HCT116 (cell line): ENCODE results near the gene SNX13. TPM values are rescaled to one million over a fixed set of nuclear protein-coding genes. Genes with fewer than 3 reads are reported as not detected.
"Not testable (repeated sequence)": the region's sequence is repeated elsewhere in the genome, so short reads cannot be mapped to it uniquely, and the experiment has no call there.

Experiments
- ATAC-seq: fragments of 200-7000 bp; cut with Tn5 transposase; 2 replicates; pipeline ENCODE4 v1.9.1; 2020; ENCODE audit warnings: mild to moderate bottlenecking, moderate library complexity
- BruUV-seq: library from RNA; stranded (reverse); fragments of 400-500 nt; replicated peaks from 2 replicates; lab custom pipeline; 2021; lab: Mats Ljungman, UMichigan
- CTCF ChIA-PET: fragments of 300-600 bp; sonication (Branson Sonifier 250); formaldehyde crosslinking; loops from one replicate; lab custom pipeline; 2021; ENCODE audit warnings: antibody characterized with exemption; lab: Charles Lee
- POLR2A ChIA-PET: fragments of 300-600, 350-600 bp; sonication (Branson Sonifier 250); formaldehyde crosslinking; loops from one replicate; lab custom pipeline; 2021; ENCODE audit warnings: antibody characterized with exemption; lab: Charles Lee
- RAD21 ChIA-PET, 2 experiments: fragments of 300-600 bp; sonication (Branson Sonifier 250); formaldehyde crosslinking; loops; one replicate each; lab custom pipeline; 2023; ENCODE audit warnings: low total read pairs in 2 of 2; ENCODE audit not compliant: uncharacterized antibody in 2 of 2, unreplicated experiment in 2 of 2, low non-redundant PET in 1 of 2; lab: Charles Lee
- DNase-seq: peaks from one replicate; pipeline ENCODE4 v3.0.0-alpha.2; 2010; ENCODE audit warnings: low read depth, low spot score
- H2AFZ ChIP-seq: fragments of 200-600 bp; shearing (Covaris generic), sonication (generic); 2 replicates; pipeline ENCODE4 v1.6.1; 2017; ENCODE audit warnings: low read depth, mixed run types, mixed read lengths, antibody characterized with exemption, low read length; ENCODE audit not compliant: poor library complexity, severe bottlenecking
- H3K27ac ChIP-seq: 2 replicates; pipeline ENCODE4 v1.5.1; 2012; ENCODE audit warnings: low read depth, low read length
- H3K27me3 ChIP-seq: fragments of 200-600 bp; sonication (generic); 2 replicates; pipeline ENCODE4 v1.6.1; 2016; ENCODE audit warnings: mixed run types, low read length, mixed read lengths; ENCODE audit not compliant: insufficient read depth
- H3K36me3 ChIP-seq, 2 experiments: fragments of 200-500 bp in 1 of 2; fragments of 200-600 bp in 1 of 2; sonication (Bioruptor generic) in 1 of 2; sonication (generic) in 1 of 2; 2 replicates each; pipeline versions ENCODE4 v1.5.1 to v1.6.1; 2014 to 2016; ENCODE audit warnings: low read length in 2 of 2, inconsistent platforms in 1 of 2, mixed read lengths in 1 of 2, mixed run types in 1 of 2; ENCODE audit not compliant: insufficient read depth in 2 of 2, control insufficient read depth in 1 of 2
- H3K4me1 ChIP-seq, 2 experiments: fragments of 200-600 bp in 1 of 2; sonication (generic) in 1 of 2; 2 replicates each; pipeline versions ENCODE4 v1.5.1 to v1.6.1; 2012 to 2017; ENCODE audit warnings: low read length in 2 of 2, inconsistent platforms in 1 of 2, mild to moderate bottlenecking in 1 of 2, mixed read lengths in 1 of 2, mixed run types in 1 of 2, moderate library complexity in 1 of 2; ENCODE audit not compliant: insufficient read depth in 2 of 2, control insufficient read depth in 1 of 2
- H3K4me2 ChIP-seq: fragments of 200-600 bp; sonication (generic); 2 replicates; pipeline ENCODE4 v1.6.1; 2017; ENCODE audit warnings: mixed run types, low read length, mixed read lengths
- H3K4me3 ChIP-seq, 2 experiments: fragments of 200-600 bp in 1 of 2; sonication (generic) in 1 of 2; replicated peaks in 1 of 2; 2 replicates each; pipeline ENCODE4 v1.5.1; 2011 to 2016; ENCODE audit warnings: low read length in 2 of 2, control low read depth in 1 of 2, low read depth in 1 of 2, mild to moderate bottlenecking in 1 of 2, mixed read lengths in 1 of 2, mixed run types in 1 of 2
- H3K79me2 ChIP-seq: fragments of 200-600 bp; sonication (generic); 2 replicates; pipeline ENCODE4 v1.6.1; 2017; ENCODE audit warnings: mild to moderate bottlenecking, mixed run types, low read length, moderate library complexity, mixed read lengths; ENCODE audit not compliant: insufficient read depth
- H3K9ac ChIP-seq: fragments of 200-600 bp; sonication (generic); 2 replicates; pipeline ENCODE4 v1.6.1; 2016; ENCODE audit warnings: low read length, mixed read lengths
- H3K9me2 ChIP-seq: fragments of 200-600 bp; sonication (generic), shearing (Covaris generic); 2 replicates; pipeline ENCODE4 v1.6.1; 2017; ENCODE audit warnings: mixed run types, mild to moderate bottlenecking, moderate library complexity; ENCODE audit not compliant: insufficient read depth
- H3K9me3 ChIP-seq, 2 experiments: fragments of 200-500 bp in 1 of 2; fragments of 200-600 bp in 1 of 2; sonication (Bioruptor generic) in 1 of 2; sonication (generic) in 1 of 2; 2 replicates each; pipeline ENCODE4 v1.6.1; 2014 to 2017; ENCODE audit warnings: low read length in 2 of 2, mixed read lengths in 2 of 2, inconsistent platforms in 1 of 2, low read depth in 1 of 2, mild to moderate bottlenecking in 1 of 2, mixed run types in 1 of 2, moderate library complexity in 1 of 2; ENCODE audit not compliant: control insufficient read depth in 1 of 2, insufficient read depth in 1 of 2
- H4K20me1 ChIP-seq: fragments of 200-600 bp; sonication (generic), shearing (Covaris generic); 2 replicates; pipeline ENCODE4 v1.6.1; 2017; ENCODE audit warnings: mixed run types, mild to moderate bottlenecking, moderate library complexity; ENCODE audit not compliant: insufficient read depth
- ATF3 ChIP-seq: IDR thresholded peaks from 2 replicates; pipeline ENCODE4 v1.6.1; 2012
- CEBPB ChIP-seq: IDR thresholded peaks from 2 replicates; pipeline ENCODE4 v1.6.1; 2012; ENCODE audit warnings: low read depth
- CTCF ChIP-seq, 3 experiments: fragments of 200-600 bp in 1 of 3; sonication (generic) in 1 of 3; IDR thresholded peaks in 2 of 3; conservative IDR thresholded peaks in 1 of 3; 2 replicates each; pipeline ENCODE4 v1.5.1; 2012 to 2017; ENCODE audit warnings: low read depth in 2 of 3, low read length in 2 of 3, antibody characterized with exemption in 1 of 3, borderline replicate concordance in 1 of 3, control low read depth in 1 of 3, mild to moderate bottlenecking in 1 of 3, mixed read lengths in 1 of 3, mixed run types in 1 of 3, moderate library complexity in 1 of 3; ENCODE audit not compliant: insufficient read depth in 1 of 3
- EGR1 ChIP-seq: IDR thresholded peaks from 2 replicates; pipeline ENCODE4 v1.6.1; 2012; ENCODE audit warnings: low read depth
- ELF1 ChIP-seq: IDR thresholded peaks from 2 replicates; pipeline ENCODE4 v1.6.1; 2012; ENCODE audit warnings: low read depth, borderline replicate concordance
- EZH2 ChIP-seq: fragments of 200-600 bp; sonication (generic); IDR thresholded peaks from 2 replicates; pipeline ENCODE4 v1.6.1; 2017; ENCODE audit warnings: antibody characterized with exemption, mixed run types
- FOSL1 ChIP-seq: IDR thresholded peaks from 2 replicates; pipeline ENCODE4 v1.6.1; 2012; ENCODE audit warnings: low read depth
- JUND ChIP-seq: IDR thresholded peaks from 2 replicates; pipeline ENCODE4 v1.6.1; 2012
- POLR2A ChIP-seq: IDR thresholded peaks from 2 replicates; pipeline ENCODE4 v1.7.0; 2011; ENCODE audit warnings: borderline replicate concordance; ENCODE audit not compliant: insufficient read depth, insufficient read length; ENCODE audit errors: extremely low read depth
- POLR2AphosphoS5 ChIP-seq: IDR thresholded peaks from 2 replicates; pipeline ENCODE4 v1.6.1; 2011; ENCODE audit warnings: mild to moderate bottlenecking, low read depth, low read length, moderate library complexity
- SP1 ChIP-seq: IDR thresholded peaks from 2 replicates; pipeline ENCODE4 v1.6.1; 2012; ENCODE audit warnings: low read depth
- SRF ChIP-seq: IDR thresholded peaks from 2 replicates; pipeline ENCODE4 v1.6.1; 2012; ENCODE audit warnings: low read depth
- TCF7L2 ChIP-seq: IDR thresholded peaks from 2 replicates; pipeline ENCODE4 v1.7.0; 2011; ENCODE audit warnings: borderline replicate concordance, inconsistent platforms; ENCODE audit not compliant: insufficient read depth, insufficient read length; ENCODE audit errors: extremely low read depth
- YY1 ChIP-seq: IDR thresholded peaks from 2 replicates; pipeline ENCODE4 v1.6.1; 2011; ENCODE audit warnings: low read length, low read depth, moderate library complexity, mild to moderate bottlenecking; ENCODE audit not compliant: insufficient replicate concordance; ENCODE audit errors: extremely low read depth
- ZBTB33 ChIP-seq: IDR thresholded peaks from 2 replicates; pipeline ENCODE4 v1.6.1; 2011; ENCODE audit warnings: mild to moderate bottlenecking, low read length, moderate library complexity; ENCODE audit not compliant: insufficient replicate concordance; ENCODE audit errors: extremely low read depth
- ZFX ChIP-seq: fragments of 450-650 bp; IDR thresholded peaks from 2 replicates; pipeline ENCODE4 v1.6.1; 2017
- ZNF274 ChIP-seq: fragments of 200-500 bp; sonication (Bioruptor generic); IDR thresholded peaks from 2 replicates; pipeline ENCODE4 v1.6.1; 2014; ENCODE audit warnings: mild to moderate bottlenecking, low read depth, low read length, inconsistent platforms
- intact Hi-C: fragments of 100-400 bp; cut with micrococcal nuclease; formaldehyde crosslinking; loops from 2 replicates; pipeline ENCODE4 v1.10.0; 2022
- total RNA-seq: library from RNA; stranded (reverse); gene quantifications from one replicate; pipeline ENCODE4 v1.2.1, GENCODE V29; 2021; ENCODE audit not compliant: unreplicated experiment

The SNX13 gene
- total RNA-seq, 1 experiment from 2014 or later, result 33.4 TPM

GRCh38 chr7:17814058-17814457, 126.2 kb downstream of the SNX13 start:
- Histone ChIP-seq H3K9ac (no peak overlapping the region), H3K79me2 (peaks cover 4% of the 10 kb centered on the region; the same call in 1 of the 2 replicates), H3K36me3 (peaks cover 0 to 3% of the 10 kb centered on the region in 2 experiments; a peak in 1 of 4 replicates), H3K27me3 (no peaks in the 10 kb centered on the region)
- ATAC-seq, result no peak
- RAD21 ChIA-PET, result no interaction called here
- BruUV-seq, result no TSS peak
- TF ChIP-seq TCF7L2 (no peak), ATF3 (no peak), ZFX (no peak), ELF1 (no peak), FOSL1 (no peak), CEBPB (no peak), JUND (no peak), ZBTB33 (no peak), EZH2 (no peak), POLR2AphosphoS5 (no peak), YY1 (no peak), POLR2A (no peak), CTCF (IDR thresholded peaks at IDR 0.05 in 2 of 3, conservative IDR thresholded peaks at IDR 0.05 in 1 of 3; ENCODE audit: borderline replicate concordance in 1 of 3, insufficient read depth in 1 of 3, low read depth in 2 of 3, low read length in 2 of 3) (no peak), EGR1 (no peak), SP1 (no peak), ZNF274 (no peak), SRF (no peak)
- TF ChIP-seq, all 23 proteins: peak for 0
- no peak overlapping the region for H3K27ac ChIP-seq
- POLR2A ChIA-PET, result no interaction called here
- H2AFZ ChIP-seq, result no peak overlapping the region
- H3K4me3 ChIP-seq, result no peak overlapping the region
- no peaks in the 10 kb centered on the region for H3K4me1 ChIP-seq
- H3K9me3 ChIP-seq, result no peaks in the 10 kb centered on the region
- CTCF ChIA-PET, result interaction anchor here (0.7 to 0.8 kb wide), 2 partner anchors 18 to 248 kb away, joined by 3 read pairs; no protein-coding TSS in a partner anchor
- no peaks in the 10 kb centered on the region for H3K9me2 ChIP-seq
- H4K20me1 ChIP-seq, result peaks cover 4% of the 10 kb centered on the region; the same call in 1 of the 2 replicates
- intact Hi-C loops, result no loop called here
- no peak for DNase-seq
- H3K4me2 ChIP-seq, result no peak overlapping the region

- intact Hi-C loops, POLR2A ChIA-PET: not testable (repeated sequence)
These were observed 131.1 kb downstream of the SNX13 start for GRCh38 chr7:17809215-17809614.

More at GRCh38 chr7:17809215-17809614, 131.1 kb downstream of the SNX13 start:
- H3K9me3 ChIP-seq, H3K4me2 ChIP-seq, H3K79me2 ChIP-seq, H4K20me1 ChIP-seq, ATAC-seq, RAD21 ChIA-PET, CTCF ChIA-PET, H3K27me3 ChIP-seq, H2AFZ ChIP-seq, H3K4me3 ChIP-seq, H3K36me3 ChIP-seq, DNase-seq, BruUV-seq, H3K27ac ChIP-seq, H3K9ac ChIP-seq, H3K9me2 ChIP-seq, H3K4me1 ChIP-seq: not testable (repeated sequence)
